Stimulated activated CD4-positive, alpha-beta T cell treated with anti-CD3 and anti-CD28 coated beads, Interleukin-1b, Interleukin-23, amount 100 ng/mL, for 1 hour (primary cell): ENCODE data around the gene HES7.

Source experiments
- DNase-seq, 2 donors: peaks; one replicate each; pipeline ENCODE4 v3.0.0-alpha.2; 2020; ENCODE audit warnings: low read depth in 2 of 2

Gene HES7

GRCh38 chr17:8073627-8074484, 50.0 kb downstream of the HES7 start:
- DNase-seq = peak; percentile 74 to 83

GRCh38 chr17:8072729-8073461, 51.0 kb downstream of the HES7 start:
- no peak for DNase-seq

GRCh38 chr17:8072341-8072728, 51.6 kb downstream of the HES7 start:
- DNase-seq = no peak

- DNase-seq = no peak
Measured at GRCh38 chr17:8071496-8071895, 52.4 kb downstream of the HES7 start.
